BJ (cell line): ENCODE measurements around the gene H2BK1. TPM values are rescaled to one million over a fixed set of nuclear protein-coding genes. Genes with fewer than 3 reads are reported as not detected.
A peak's percentile ranks its signal among the peaks of the same experiment; 100 is the strongest.

Experiments
- CTCF ChIA-PET: fragments of 350-600 bp; formaldehyde crosslinking; extraction: SDS; loops from one replicate; lab custom pipeline; 2021; ENCODE audit warnings: antibody characterized with exemption, inconsistent platforms; lab: Yijun Ruan, JAX
- POLR2A ChIA-PET: fragments of 300-600 bp; sonication (Branson Sonifier 250); formaldehyde crosslinking; extraction: SDS; loops from one replicate; lab custom pipeline; 2021; ENCODE audit warnings: antibody characterized with exemption; lab: Charles Lee
- DNase-seq: peaks from one replicate; pipeline ENCODE4 v3.0.0-alpha.2; 2011; ENCODE audit warnings: low read depth
- H3K27me3 ChIP-seq: 2 replicates; pipeline ENCODE4 v1.6.0; 2011; ENCODE audit warnings: low read length; ENCODE audit not compliant: control insufficient read depth, insufficient read depth
- H3K36me3 ChIP-seq: 2 replicates; pipeline ENCODE4 v1.5.1; 2011; ENCODE audit warnings: low read length; ENCODE audit not compliant: control insufficient read depth, insufficient read depth
- H3K4me3 ChIP-seq: 2 replicates; pipeline ENCODE4 v1.5.1; 2011; ENCODE audit warnings: low read depth, mild to moderate bottlenecking, control low read depth, low read length
- polyA plus RNA-seq: library from polyadenylated mRNA; depleted of rRNA; stranded (reverse); fragments of >200 nt; gene quantifications from 2 replicates; pipeline ENCODE4 v1.2.3, GENCODE V29; 2011
- TF ChIP-seq, protein P1 (sequence below): IDR thresholded peaks from 2 replicates; pipeline ENCODE4 v1.5.1; 2011; ENCODE audit warnings: low read depth, mild to moderate bottlenecking, control low read depth, inconsistent platforms, low read length, moderate library complexity; ENCODE audit not compliant: insufficient read depth

The H2BK1 gene
- polyA plus RNA-seq, 1 experiment: not detected

DNA sequence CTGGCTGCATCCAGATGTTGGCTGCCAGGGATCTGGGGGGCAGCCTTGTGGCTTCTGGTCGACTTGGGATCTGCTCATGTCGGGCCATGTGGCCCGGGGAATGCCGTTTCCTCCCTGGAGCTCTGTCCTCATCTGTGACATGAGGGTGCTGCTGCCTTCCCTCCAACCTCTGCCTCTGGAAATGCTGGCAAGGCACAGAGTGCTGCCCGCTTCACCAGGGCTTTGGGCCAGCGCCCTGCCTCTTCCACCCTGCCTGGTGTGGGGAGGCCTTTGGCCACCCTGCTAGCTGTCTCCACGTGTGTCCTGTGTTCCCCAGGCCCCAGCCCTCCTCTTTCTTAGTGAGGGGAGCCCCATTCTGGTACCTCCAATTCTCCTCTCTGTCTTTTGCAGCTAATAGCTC, 44.0 kb upstream of the H2BK1 start:
- Histone ChIP-seq H3K4me3 (no peak overlapping the region), H3K27me3 (peaks cover 11% of the 10 kb centered on the region), H3K36me3 (no peaks in the 10 kb centered on the region)
- POLR2A ChIA-PET: no interaction called here
- TF ChIP-seq, protein P1, sequence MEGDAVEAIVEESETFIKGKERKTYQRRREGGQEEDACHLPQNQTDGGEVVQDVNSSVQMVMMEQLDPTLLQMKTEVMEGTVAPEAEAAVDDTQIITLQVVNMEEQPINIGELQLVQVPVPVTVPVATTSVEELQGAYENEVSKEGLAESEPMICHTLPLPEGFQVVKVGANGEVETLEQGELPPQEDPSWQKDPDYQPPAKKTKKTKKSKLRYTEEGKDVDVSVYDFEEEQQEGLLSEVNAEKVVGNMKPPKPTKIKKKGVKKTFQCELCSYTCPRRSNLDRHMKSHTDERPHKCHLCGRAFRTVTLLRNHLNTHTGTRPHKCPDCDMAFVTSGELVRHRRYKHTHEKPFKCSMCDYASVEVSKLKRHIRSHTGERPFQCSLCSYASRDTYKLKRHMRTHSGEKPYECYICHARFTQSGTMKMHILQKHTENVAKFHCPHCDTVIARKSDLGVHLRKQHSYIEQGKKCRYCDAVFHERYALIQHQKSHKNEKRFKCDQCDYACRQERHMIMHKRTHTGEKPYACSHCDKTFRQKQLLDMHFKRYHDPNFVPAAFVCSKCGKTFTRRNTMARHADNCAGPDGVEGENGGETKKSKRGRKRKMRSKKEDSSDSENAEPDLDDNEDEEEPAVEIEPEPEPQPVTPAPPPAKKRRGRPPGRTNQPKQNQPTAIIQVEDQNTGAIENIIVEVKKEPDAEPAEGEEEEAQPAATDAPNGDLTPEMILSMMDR: no peak
- CTCF ChIA-PET: interaction anchor here (1.0 kb wide), 1 partner anchor 19 kb away, joined by 3 read pairs; no protein-coding TSS in a partner anchor
- DNase-seq: no peak

DNA sequence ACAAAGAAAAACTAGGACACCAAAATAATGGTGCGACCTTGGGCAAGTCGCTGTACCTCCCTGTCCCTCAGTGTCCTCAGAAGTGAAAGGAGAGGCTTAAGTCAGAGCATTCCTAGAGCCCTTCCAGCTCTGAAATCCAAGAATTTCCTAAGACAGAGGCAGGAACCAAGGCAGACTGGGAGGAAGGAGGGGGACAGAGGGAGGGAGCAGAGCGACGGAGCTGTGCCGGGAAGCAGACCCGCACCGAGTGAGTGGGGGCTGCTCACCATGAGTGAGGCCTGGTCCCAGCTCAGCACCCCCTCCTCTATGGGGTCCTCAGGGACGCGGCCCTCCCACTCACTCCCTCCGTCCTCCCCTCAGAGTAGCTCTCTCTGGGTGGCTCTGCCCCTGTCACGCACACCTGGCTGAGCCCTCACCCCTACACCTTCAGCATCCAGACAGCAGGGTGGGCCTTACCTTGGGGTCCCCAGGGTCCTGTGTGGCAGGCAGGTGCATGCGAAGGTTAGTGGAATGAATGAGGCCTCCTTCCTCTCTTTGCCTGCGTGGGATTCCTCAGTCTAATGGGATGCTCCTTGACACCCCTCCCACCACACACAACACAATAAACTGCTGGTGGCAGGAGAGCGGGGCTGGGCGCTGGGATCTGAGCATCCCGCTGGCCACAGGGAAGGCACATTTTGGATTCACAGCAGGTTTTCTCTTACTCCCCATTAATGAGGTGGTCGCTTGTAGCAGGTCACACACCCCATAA, 42.8 kb upstream of the H2BK1 start:
- ChIA-PET POLR2A (interaction anchor here (1.0 kb wide), 1 partner anchor 9 kb away, joined by 3 read pairs; no protein-coding TSS in a partner anchor), CTCF (interaction anchor here (1.0 to 1.6 kb wide), 5 partner anchors 9 to 20 kb away, joined by 3 to 5 read pairs (median 4); no protein-coding TSS in a partner anchor)
- DNase-seq: no peak

DNA sequence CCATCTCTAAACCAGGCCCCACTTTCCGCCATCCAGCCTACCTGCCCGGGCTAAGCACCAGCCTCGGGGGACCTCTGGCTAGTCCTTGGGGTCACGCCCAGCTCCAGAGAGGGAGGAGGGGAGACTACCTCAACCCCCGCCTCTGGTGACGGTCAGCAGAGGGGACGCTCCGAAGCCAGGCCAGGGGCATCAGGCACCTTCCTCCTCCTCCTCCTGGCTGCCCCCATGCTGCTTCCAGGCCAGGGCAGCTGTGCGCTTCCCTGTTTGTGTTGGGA, 42.2 kb upstream of the H2BK1 start:
- DNase-seq: no peak
- TF ChIP-seq, protein P1: no peak
- H3K27me3 ChIP-seq: peaks cover 7% of the 10 kb centered on the region
- CTCF ChIA-PET: interaction anchor here (1.0 to 2.2 kb wide), 10 partner anchors 8 to 59 kb away, joined by 3 to 8 read pairs (median 5); no protein-coding TSS in a partner anchor
- H3K36me3 ChIP-seq: no peaks in the 10 kb centered on the region
- H3K4me3 ChIP-seq: peak overlapping the region; percentile 58
- POLR2A ChIA-PET: interaction anchor here (0.6 to 1.0 kb wide), 2 partner anchors 8 to 9 kb away, joined by 3 read pairs; no protein-coding TSS in a partner anchor

More for the DNA sequence above, 42.8 kb upstream of the H2BK1 start:
- Histone ChIP-seq H3K36me3 (no peaks in the 10 kb centered on the region), H3K4me3 (no peak overlapping the region), H3K27me3 (peaks cover 11% of the 10 kb centered on the region)
- TF ChIP-seq, protein P1: no peak

DNA sequence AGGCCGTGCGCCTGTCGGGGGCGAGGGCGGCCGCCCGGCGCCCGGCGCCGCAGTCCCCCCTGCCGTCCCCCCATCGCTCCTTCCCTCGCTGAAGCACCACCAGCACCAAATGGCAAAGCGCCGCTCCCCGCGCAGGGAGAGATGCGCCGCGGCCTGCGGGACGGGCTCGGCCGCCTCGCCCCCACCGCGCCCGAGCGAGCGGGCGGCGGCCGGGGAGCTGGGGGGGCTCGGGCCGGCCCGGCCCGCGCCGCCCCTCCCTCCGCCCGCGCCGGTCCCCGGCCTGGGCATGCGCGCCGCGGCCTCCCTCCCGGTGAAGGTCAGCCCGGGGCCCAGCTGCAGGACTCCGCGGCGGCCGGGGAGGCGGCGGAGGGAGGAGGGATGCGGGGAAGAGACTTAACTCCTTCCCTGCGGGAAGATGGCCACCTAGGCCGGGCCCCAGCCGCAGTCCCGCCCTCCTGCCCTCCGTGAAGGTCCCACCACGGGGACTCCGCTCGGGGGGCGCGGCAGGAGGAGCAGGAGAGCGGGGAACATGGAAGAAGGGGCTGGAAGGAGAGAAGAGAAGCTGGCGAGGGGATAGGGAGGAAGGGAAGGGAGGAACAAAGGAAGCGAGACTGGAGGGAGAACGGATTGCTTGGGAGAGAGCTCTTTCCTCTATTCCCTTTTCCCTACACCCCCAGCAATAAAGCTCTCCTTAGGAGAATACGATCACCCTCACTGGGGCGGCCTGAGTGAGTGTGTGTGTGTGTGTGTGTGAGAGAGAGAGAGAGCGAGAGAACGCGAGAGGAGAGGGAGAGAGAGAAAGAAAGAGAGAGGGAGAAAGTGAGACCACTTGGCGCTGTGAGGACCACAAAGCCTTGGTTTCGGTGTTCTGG, 41.6 kb upstream of the H2BK1 start:
- ChIA-PET POLR2A (interaction anchor here (0.6 to 1.0 kb wide), 2 partner anchors 8 to 10 kb away, joined by 3 read pairs; no protein-coding TSS in a partner anchor), CTCF (interaction anchor here (1.0 to 2.2 kb wide), 9 partner anchors 8 to 59 kb away, joined by 3 to 8 read pairs (median 5); no protein-coding TSS in a partner anchor)
- H3K27me3 ChIP-seq: peaks cover 6% of the 10 kb centered on the region
- DNase-seq: no peak
- TF ChIP-seq, protein P1: no peak
- H3K36me3 ChIP-seq: no peaks in the 10 kb centered on the region
- peak overlapping the region; percentile 58 for H3K4me3 ChIP-seq

DNA sequence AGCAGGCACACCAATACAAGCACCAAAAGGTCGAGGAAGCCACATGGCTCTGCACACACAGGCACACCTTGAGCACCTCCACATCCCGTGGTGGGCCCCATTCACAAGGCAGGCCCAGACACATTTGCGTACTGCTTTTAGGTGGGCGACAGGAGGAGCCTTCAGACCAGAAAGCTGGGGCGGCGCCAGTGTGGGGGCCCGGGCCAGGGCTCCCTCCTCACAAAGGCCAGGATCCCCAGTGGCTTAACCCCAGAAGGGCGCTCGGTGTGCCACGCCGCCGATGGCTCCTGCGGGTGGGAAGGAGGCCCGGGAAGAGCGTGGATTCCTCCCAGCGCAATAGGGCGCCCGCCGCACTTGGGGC, 41.0 kb upstream of the H2BK1 start:
- Histone ChIP-seq H3K4me3 (peak overlapping the region; percentile 58), H3K27me3 (peaks cover 2% of the 10 kb centered on the region; the same call in 1 of the 2 replicates), H3K36me3 (no peaks in the 10 kb centered on the region)
- DNase-seq: no peak
- ChIA-PET POLR2A (no interaction called here), CTCF (interaction anchor here (1.2 to 2.2 kb wide), 5 partner anchors 9 to 60 kb away, joined by 5 to 8 read pairs (median 5); no protein-coding TSS in a partner anchor)
- TF ChIP-seq, protein P1: no peak
